Pancreas (tissue), 10 donors: Measurements from ENCODE around the gene OSBPL6. TPM values are rescaled to one million over a fixed set of nuclear protein-coding genes. Genes with fewer than 3 reads are reported as not detected.

Experiments used
- ATAC-seq, 4 donors: fragments of 200-7000 bp; cut with Tn5 transposase; one replicate each; pipeline versions ENCODE4 v1.8.0 to v1.9.1; 2020; ENCODE audit warnings: mild to moderate bottlenecking in 4 of 4, moderate library complexity in 4 of 4
- DNase-seq, 6 donors: peaks; one replicate each; pipeline ENCODE4 v3.0.0-alpha.2; 2020
- FAIRE-seq: peaks from 2 replicates; lab custom pipeline; 2012; peaks lifted over from hg19 to GRCh38; lab: Jason Lieb, UNC
- H3K27ac ChIP-seq, 4 donors: fragments of 200-600 bp; sonication (generic); 1 replicate in 3 of 4; 2 replicates in 1 of 4; pipeline versions ENCODE4 v1.5.0 to v1.8.0; 2020
- H3K27me3 ChIP-seq, 4 donors: fragments of 200-600 bp; one replicate each; pipeline ENCODE4 v1.8.0; 2021
- H3K36me3 ChIP-seq, 3 donors: fragments of 200-600 bp; sonication (generic) in 1 of 3; one replicate each; pipeline versions ENCODE4 v1.5.0 to v1.8.0; 2020 to 2021
- H3K4me1 ChIP-seq, 3 donors: fragments of 200-600 bp; one replicate each; pipeline ENCODE4 v1.8.0; 2021
- H3K4me3 ChIP-seq, 4 donors: fragments of 200-600 bp; sonication (generic) in 2 of 4; one replicate each; pipeline versions ENCODE4 v1.5.0 to v1.8.0; 2020 to 2021
- H3K9me3 ChIP-seq, 4 donors: fragments of 200-600 bp; one replicate each; pipeline ENCODE4 v1.8.0; 2021
- WGBS, 2 donors: extraction: QIAGEN DNeasy Blood & Tissue Kit; methylation state at CpG; one replicate each; pipeline ENCODE4 v1.1.7; 2013; 5-methylcytosine and 5-hydroxymethylcytosine counted together
- intact Hi-C, 3 donors: fragments of 100-400 bp; cut with DNase I; formaldehyde crosslinking; loops; one replicate each; pipeline versions ENCODE4 v1.11.1 to v1.14.2; 2022
- polyA plus RNA-seq, 2 donors: library from polyadenylated mRNA; stranded (reverse); fragments of 200-250 nt; gene quantifications; one replicate each; pipeline ENCODE4 v1.2.3, GENCODE V29; 2013
- total RNA-seq, 6 donors: library from RNA; stranded (reverse); fragmentation: NEBNext Ultra II Directional in 4 of 6; extraction: Animal tissue kit (Norgen Biotek cat#: 25700) in 4 of 6; gene quantifications; one replicate each; pipeline versions ENCODE4 v1.2.1 to v1.2.4, GENCODE V29; 2021 to 2023
- TF ChIP-seq, protein P1 (sequence below), 4 donors: fragments of 200-600 bp; sonication (generic) in 3 of 4; IDR thresholded peaks; one replicate each; pipeline versions ENCODE4 v1.5.0 to v1.8.0; 2021; ENCODE audit warnings: antibody characterized with exemption in 4 of 4
- donor health status: healthy with polysubstance abuse.
- donor health status: DM: no; HTN: no; CAD: no; lungs with moderate emphysema.
- donor health status: DM: no; HTN: no; CAD: no.
- donor health status: control.
- donor health status: control.
- donor health status: Bipolar disorder and iron deficiency.
- donor health status: DM: yes; HTN: yes; CAD: no.
- donor health status: DM: no; HTN: no; CAD: no.
- donor health status: DM: no; HTN: no; CAD: no.
- donor health status: DM: yes; HTN: yes; CAD: no.

The OSBPL6 gene
- total and polyA plus RNA-seq, 8 donors, result 0.30 to 1.4 (median 0.79) TPM

DNA sequence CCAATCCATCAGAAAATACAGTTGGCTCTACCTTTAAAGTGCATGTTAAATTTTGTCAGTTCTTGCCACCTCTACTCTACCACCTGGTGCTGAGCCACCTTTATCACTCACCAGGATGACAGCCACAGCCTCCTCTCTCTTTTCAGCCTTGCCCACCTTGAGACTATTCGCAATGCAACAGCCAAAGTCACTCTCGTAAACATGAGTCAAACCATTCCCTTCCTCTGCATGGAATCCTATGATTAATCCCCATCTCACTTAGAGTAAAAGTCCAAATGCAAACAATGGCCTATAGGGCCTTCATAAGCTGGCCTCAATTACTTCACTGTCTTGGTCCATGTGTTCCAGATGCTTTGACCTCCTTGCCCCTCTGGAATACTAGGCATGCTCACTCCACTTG is 5.8 kb upstream of the OSBPL6 start:
- 93 to 95% methylated on average over 2 of the region's 2 CpGs for WGBS, 2 donors
- TF ChIP-seq, protein P1, sequence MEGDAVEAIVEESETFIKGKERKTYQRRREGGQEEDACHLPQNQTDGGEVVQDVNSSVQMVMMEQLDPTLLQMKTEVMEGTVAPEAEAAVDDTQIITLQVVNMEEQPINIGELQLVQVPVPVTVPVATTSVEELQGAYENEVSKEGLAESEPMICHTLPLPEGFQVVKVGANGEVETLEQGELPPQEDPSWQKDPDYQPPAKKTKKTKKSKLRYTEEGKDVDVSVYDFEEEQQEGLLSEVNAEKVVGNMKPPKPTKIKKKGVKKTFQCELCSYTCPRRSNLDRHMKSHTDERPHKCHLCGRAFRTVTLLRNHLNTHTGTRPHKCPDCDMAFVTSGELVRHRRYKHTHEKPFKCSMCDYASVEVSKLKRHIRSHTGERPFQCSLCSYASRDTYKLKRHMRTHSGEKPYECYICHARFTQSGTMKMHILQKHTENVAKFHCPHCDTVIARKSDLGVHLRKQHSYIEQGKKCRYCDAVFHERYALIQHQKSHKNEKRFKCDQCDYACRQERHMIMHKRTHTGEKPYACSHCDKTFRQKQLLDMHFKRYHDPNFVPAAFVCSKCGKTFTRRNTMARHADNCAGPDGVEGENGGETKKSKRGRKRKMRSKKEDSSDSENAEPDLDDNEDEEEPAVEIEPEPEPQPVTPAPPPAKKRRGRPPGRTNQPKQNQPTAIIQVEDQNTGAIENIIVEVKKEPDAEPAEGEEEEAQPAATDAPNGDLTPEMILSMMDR (IDR thresholded peaks at IDR 0.05), result no peak
- no peaks in the 10 kb centered on the region for H3K9me3 ChIP-seq
- no peaks in the 10 kb centered on the region for H3K27me3 ChIP-seq
- DNase-seq (no peak), FAIRE-seq (no peak), ATAC-seq (no peak)
- H3K4me1 ChIP-seq, result no peaks in the 10 kb centered on the region
- H3K4me3 ChIP-seq, result no peak overlapping the region
- no peak overlapping the region for H3K27ac ChIP-seq
- intact Hi-C loops, result no loop called here
- H3K36me3 ChIP-seq, result no peaks in the 10 kb centered on the region

DNA sequence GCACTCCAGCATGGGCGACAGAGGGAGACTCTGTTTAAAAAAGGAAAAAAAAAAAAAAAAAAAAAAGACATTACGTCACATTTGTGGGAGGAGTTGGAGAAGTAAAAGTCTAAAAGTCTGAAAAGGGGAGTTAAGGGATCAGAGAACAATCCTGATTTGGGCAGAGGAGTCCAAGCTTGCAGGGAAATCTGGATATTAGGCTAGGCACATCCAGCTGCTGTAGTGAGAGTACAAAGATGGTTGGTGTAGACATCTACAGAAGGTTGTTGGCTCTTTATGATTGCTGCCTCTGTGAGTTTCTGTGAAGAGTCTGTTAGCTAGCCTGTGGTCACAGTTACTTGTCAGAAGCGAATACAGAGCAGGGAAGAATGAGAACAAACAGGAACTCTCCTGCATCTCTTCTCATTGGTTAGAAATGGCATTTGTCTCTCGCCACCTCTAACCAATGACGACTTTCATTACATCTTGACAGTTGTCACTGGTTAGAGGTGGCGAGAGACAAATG is 3.3 kb upstream of the OSBPL6 start:
- no peak for FAIRE-seq
- Histone ChIP-seq H3K27me3 (no peaks in the 10 kb centered on the region), H3K36me3 (no peaks in the 10 kb centered on the region), H3K9me3 (no peaks in the 10 kb centered on the region), H3K4me3 (no peak overlapping the region), H3K4me1 (peaks cover 0 to 6% (median 0%) of the 10 kb centered on the region in 3 donors), H3K27ac (no peak overlapping the region)
- WGBS, 2 donors, result 68 to 72% methylated on average over 6 of the region's 6 CpGs
- intact Hi-C loops, result no loop called here
- ATAC-seq, result no peak
- TF ChIP-seq, protein P1 (IDR thresholded peaks at IDR 0.05), result no peak
- no peak for DNase-seq

DNA sequence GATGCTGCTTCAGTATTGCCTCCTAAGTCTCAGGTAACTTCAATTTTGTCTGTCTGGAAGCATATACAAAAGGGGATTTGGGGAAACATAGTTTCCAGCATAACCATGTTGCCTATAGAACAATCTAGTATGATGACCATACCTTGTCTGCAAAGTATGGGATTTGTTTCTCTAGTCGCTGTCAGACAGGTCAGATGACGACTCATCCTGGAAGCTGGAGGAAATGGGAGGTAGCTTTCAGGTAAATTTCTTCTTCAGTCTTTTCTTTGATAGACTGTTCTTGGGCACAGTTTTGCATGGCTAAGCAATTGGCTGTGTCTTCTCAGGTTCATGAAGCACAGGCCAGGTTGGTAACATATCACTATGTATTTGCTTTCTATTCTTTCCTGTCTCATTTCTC is 2.8 kb upstream of the OSBPL6 start:
- no peak for FAIRE-seq
- Histone ChIP-seq H3K27me3 (no peaks in the 10 kb centered on the region), H3K27ac (no peak overlapping the region), H3K36me3 (no peaks in the 10 kb centered on the region), H3K9me3 (no peaks in the 10 kb centered on the region), H3K4me3 (no peak overlapping the region), H3K4me1 (peaks cover 0 to 6% (median 0%) of the 10 kb centered on the region in 3 donors)
- intact Hi-C loops, result no loop called here
- 90% methylated on average over 2 of the region's 2 CpGs for WGBS, 2 donors
- no peak for DNase-seq
- no peak for ATAC-seq
- TF ChIP-seq, protein P1 (IDR thresholded peaks at IDR 0.05), result no peak

DNA sequence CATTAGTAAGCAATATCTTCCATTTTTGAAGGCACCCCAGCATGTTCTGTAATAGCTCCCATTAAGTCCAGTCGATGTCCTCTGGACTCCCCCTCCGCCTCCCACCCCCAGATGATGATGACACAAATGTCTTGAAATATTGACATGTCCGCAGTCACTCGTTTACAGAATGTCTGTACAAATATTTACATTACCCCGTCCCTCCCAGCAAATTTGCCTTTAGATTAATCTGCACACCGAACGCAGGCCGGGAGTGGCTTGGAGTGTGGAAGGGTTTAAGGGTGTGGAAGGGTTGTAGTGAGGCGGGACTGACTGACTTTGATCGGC is 853 bp upstream of the OSBPL6 start:
- TF ChIP-seq, protein P1 (IDR thresholded peaks at IDR 0.05), result no peak
- intact Hi-C loops, result no loop called here

DNA sequence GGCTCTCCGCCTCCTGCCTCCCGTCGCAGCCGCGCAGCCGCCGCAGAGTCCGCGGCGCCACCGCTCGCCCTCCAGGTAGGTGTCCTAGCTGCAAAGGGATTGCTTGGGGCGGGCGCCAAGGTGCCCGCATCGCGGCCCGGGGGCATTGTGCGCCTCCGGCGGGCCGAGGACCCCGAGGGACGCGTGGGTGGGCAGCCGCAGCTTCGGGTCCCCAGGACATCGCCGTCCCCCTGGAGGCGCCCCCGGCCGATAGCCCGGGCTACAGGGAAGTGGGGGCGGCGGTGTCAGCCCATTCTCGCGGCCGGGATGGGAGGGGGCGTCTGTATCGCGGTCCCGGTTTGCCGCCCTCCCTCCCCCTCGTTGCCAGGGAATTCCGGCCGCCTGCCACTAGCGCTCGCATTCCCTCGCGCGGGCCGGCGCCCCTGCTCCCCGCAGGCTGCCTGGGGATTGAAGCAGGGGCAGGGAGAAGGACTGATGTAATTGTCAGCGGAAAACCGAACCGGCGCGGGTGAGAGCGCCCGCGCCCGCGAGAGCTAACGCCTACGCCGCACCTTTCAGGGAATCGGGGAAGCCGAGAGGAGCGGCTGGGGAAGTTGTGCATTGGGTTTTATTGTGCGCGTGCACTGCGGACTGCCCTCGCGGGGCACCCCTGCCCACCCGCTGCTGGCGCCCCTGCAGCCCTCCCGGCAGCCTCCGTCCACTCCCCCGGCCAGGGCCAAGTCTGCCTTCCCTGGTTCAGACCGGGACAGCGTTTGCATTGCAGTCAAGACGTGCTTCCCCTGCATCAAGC is 483 bp downstream of the OSBPL6 start:
- intact Hi-C loops, result no loop called here
- peak; percentile 22 to 50 (median 33) for ATAC-seq
- no peak for FAIRE-seq
- peaks cover 0 to 6% (median 0%) of the 10 kb centered on the region in 3 donors for H3K4me1 ChIP-seq
- H3K4me3 ChIP-seq, result peak overlapping the region; percentile 55 to 97 (median 76)
- WGBS, 2 donors, result 0% methylated on average over 75 to 83 of the region's 83 CpGs
- H3K27me3 ChIP-seq, result no peaks in the 10 kb centered on the region
- peak overlapping the region; percentile 57 to 89 (median 74) for H3K27ac ChIP-seq
- H3K9me3 ChIP-seq, result no peaks in the 10 kb centered on the region
- DNase-seq, result peak; percentile 26 to 77 (median 47)
- TF ChIP-seq, protein P1 (IDR thresholded peaks at IDR 0.05), result no peak
- no peaks in the 10 kb centered on the region for H3K36me3 ChIP-seq

More for the DNA sequence above, 853 bp upstream of the OSBPL6 start:
- H3K36me3 ChIP-seq, result no peaks in the 10 kb centered on the region
- peak overlapping the region; percentile 67 to 89 (median 78) for H3K27ac ChIP-seq
- H3K27me3 ChIP-seq, result no peaks in the 10 kb centered on the region
- DNase-seq (no peak), FAIRE-seq (no peak), ATAC-seq (peak in 2 of 4 donors; percentile 26 to 27)
- H3K9me3 ChIP-seq, result no peaks in the 10 kb centered on the region
- peak overlapping the region; percentile 55 to 97 (median 76) for H3K4me3 ChIP-seq
- WGBS, 2 donors, result 5 to 6% methylated on average over 10 of the region's 10 CpGs
- H3K4me1 ChIP-seq, result peaks cover 0 to 6% (median 0%) of the 10 kb centered on the region in 3 donors
